ENCODE data around the gene XYLB. TPM values are rescaled to one million over a fixed set of nuclear protein-coding genes. Genes with fewer than 3 reads are reported as not detected.
A peak's percentile ranks its signal among the peaks of the same experiment; 100 is the strongest.

The XYLB gene
- total and polyA plus RNA-seq, 2 of the 13 experiments (the other 11 are each of a cell fraction or from before 2014, with no cell fraction given) = 25.9 to 30.0 TPM

GRCh38 chr3:38347421-38348200 is 1.0 kb downstream of the XYLB start (continued):
- no peak; the same call in 1 of the 2 replicates for TF ChIP-seq ARID4A (CRISPR knock-in tag; IDR thresholded peaks at IDR 0.05; ENCODE audit: borderline replicate concordance)
- TF ChIP-seq ZNF281 (CRISPR knock-in tag; IDR thresholded peaks at IDR 0.05; ENCODE audit: borderline replicate concordance) = peak; percentile 18; the same call in 1 of the 2 replicates
- TF ChIP-seq ZNF597 (CRISPR knock-in tag; IDR thresholded peaks at IDR 0.05) = no peak
- no peak for TF ChIP-seq ZNF619 (CRISPR knock-in tag; IDR thresholded peaks at IDR 0.05)
- no peak for TF ChIP-seq RERE (CRISPR knock-in tag; IDR thresholded peaks at IDR 0.05; ENCODE audit: low read depth)
- no peak for TF ChIP-seq KLF16 (CRISPR knock-in tag; IDR thresholded peaks at IDR 0.05)
- TF ChIP-seq MIER3 (CRISPR knock-in tag; IDR thresholded peaks at IDR 0.05; ENCODE audit: borderline replicate concordance) = no peak
- peak; percentile 34; the same call in 1 of the 2 replicates for TF ChIP-seq PATZ1 (CRISPR knock-in tag; IDR thresholded peaks at IDR 0.05)
- no peak for TF ChIP-seq ASH2L (IDR thresholded peaks at IDR 0.05; ENCODE audit: insufficient read length, low read depth, low read length)
- peak; percentile 34; the same call in 1 of the 2 replicates for TF ChIP-seq SMAD3 (CRISPR knock-in tag; IDR thresholded peaks at IDR 0.05)
- no peak for TF ChIP-seq STAT5B (CRISPR knock-in tag; IDR thresholded peaks at IDR 0.05)

Data from HepG2 (cell line).